Lower leg skin (tissue), 3 donors: ENCODE results near the gene NSFL1C.

ENCODE experiments used
- CTCF ChIP-seq, 3 donors: fragments of 450-650 bp; IDR thresholded peaks; one replicate each; pipeline ENCODE4 v1.5.1; 2016; ENCODE audit warnings: antibody characterized with exemption in 3 of 3, mild to moderate bottlenecking in 3 of 3, moderate library complexity in 2 of 3
- POLR2A ChIP-seq, 2 donors: fragments of 450-650 bp; IDR thresholded peaks; one replicate each; pipeline ENCODE4 v1.6.1; 2016 to 2017; ENCODE audit warnings: antibody characterized with exemption in 2 of 2, mild to moderate bottlenecking in 1 of 2, moderate library complexity in 1 of 2

GRCh38 chr20:1396702-1397101, 69.9 kb downstream of the NSFL1C start:
- TF ChIP-seq CTCF (IDR thresholded peaks at IDR 0.05) (no peak), POLR2A (IDR thresholded peaks at IDR 0.05) (no peak)
